Measurements from ENCODE around the gene SPTLC2.
"Not testable (repeated sequence)": the region's sequence is repeated elsewhere in the genome, so short reads cannot be mapped to it uniquely, and the experiment has no call there.

The SPTLC2 gene

DNA sequence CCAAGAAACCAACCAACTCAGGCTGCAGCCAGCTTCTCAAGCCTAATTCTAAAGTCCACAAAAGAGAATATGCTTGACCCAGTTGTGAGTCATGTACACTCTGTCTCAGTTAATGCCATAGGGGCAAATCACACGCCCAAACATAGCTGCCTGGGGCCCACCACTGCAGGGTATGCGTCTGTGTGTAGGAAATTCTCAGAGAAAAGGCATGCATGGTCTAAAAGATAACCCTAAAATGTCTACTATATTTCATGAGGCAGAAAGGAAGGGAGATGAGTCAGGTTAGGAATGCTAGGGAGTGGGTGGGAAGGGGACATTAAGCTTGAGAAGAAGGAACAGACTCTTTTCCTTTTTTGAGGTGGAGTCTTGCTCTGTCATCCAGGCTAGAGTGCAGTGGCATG lies 22.3 kb upstream of the SPTLC2 start:
- TF ChIP-seq, protein P1, sequence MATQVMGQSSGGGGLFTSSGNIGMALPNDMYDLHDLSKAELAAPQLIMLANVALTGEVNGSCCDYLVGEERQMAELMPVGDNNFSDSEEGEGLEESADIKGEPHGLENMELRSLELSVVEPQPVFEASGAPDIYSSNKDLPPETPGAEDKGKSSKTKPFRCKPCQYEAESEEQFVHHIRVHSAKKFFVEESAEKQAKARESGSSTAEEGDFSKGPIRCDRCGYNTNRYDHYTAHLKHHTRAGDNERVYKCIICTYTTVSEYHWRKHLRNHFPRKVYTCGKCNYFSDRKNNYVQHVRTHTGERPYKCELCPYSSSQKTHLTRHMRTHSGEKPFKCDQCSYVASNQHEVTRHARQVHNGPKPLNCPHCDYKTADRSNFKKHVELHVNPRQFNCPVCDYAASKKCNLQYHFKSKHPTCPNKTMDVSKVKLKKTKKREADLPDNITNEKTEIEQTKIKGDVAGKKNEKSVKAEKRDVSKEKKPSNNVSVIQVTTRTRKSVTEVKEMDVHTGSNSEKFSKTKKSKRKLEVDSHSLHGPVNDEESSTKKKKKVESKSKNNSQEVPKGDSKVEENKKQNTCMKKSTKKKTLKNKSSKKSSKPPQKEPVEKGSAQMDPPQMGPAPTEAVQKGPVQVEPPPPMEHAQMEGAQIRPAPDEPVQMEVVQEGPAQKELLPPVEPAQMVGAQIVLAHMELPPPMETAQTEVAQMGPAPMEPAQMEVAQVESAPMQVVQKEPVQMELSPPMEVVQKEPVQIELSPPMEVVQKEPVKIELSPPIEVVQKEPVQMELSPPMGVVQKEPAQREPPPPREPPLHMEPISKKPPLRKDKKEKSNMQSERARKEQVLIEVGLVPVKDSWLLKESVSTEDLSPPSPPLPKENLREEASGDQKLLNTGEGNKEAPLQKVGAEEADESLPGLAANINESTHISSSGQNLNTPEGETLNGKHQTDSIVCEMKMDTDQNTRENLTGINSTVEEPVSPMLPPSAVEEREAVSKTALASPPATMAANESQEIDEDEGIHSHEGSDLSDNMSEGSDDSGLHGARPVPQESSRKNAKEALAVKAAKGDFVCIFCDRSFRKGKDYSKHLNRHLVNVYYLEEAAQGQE (IDR thresholded peaks at IDR 0.05; ENCODE audit: insufficient replicate concordance, low read depth): no peak
- TF ChIP-seq GABPA (IDR thresholded peaks at IDR 0.05; ENCODE audit: low read depth) (no peak), POLR2AphosphoS5 (IDR thresholded peaks at IDR 0.05; ENCODE audit: low read depth) (no peak), SPI1 (IDR thresholded peaks at IDR 0.05; ENCODE audit: borderline replicate concordance, low read depth) (no peak), CTCF (IDR thresholded peaks at IDR 0.05; ENCODE audit: insufficient read depth, low read length) (no peak)
- DNase-seq (ENCODE audit: low read depth in 1 of 2, low spot score in 1 of 2): no peak
- Histone ChIP-seq H3K27me3 (ENCODE audit: insufficient read depth, poor library complexity, severe bottlenecking) (no peaks in the 10 kb centered on the region), H3K27ac (replicated peaks) (no peak overlapping the region), H3K4me3 (replicated peaks; ENCODE audit: insufficient read depth, low read length) (no peak overlapping the region)

DNA sequence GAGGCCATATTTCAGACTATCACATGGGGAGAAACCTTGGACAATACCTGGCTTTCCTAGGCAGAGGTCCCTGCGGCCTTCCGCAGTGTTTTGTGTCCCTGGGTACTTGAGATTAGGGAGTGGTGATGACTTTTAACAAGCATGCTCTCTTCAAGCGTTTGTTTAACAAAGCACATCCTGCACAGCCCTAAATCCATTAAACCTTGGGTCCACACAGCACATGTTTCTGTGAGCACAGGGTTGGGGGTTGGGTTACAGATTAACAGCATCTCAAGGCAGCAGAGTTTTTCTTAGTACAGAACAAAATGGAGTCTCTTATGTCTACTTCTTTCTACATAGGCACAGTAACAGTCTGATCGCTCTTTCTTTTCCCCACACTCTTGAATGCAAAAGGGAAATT lies 19.4 kb upstream of the SPTLC2 start:
- not testable (repeated sequence) for DNase-seq (ENCODE audit: low read depth in 1 of 2, low spot score in 1 of 2); H3K27me3 ChIP-seq (ENCODE audit: insufficient read depth, poor library complexity, severe bottlenecking); H3K4me3 ChIP-seq (replicated peaks; ENCODE audit: insufficient read depth, low read length); H3K27ac ChIP-seq (replicated peaks)

DNA sequence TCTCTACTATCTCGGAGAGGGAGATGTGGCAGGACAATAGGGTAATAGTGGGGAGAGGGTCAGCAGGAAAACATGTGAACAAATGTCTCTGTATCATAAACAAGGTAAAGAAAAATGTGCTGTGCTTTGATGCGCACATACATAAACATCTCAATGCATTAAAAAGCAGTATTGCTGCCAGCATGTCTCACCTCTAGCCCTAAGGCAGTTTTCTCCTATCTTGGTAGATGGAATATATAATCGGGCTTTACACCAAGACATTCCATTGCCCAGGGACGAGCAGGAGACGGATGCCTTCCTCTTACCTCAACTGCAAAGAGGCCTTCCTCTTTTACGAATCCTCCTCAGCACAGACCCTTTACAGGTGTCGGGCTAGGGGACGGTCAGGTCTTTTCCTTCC lies 19.0 kb upstream of the SPTLC2 start:
- H3K27ac ChIP-seq (replicated peaks); DNase-seq (ENCODE audit: low read depth in 1 of 2, low spot score in 1 of 2); H3K4me3 ChIP-seq (replicated peaks; ENCODE audit: insufficient read depth, low read length); H3K27me3 ChIP-seq (ENCODE audit: insufficient read depth, poor library complexity, severe bottlenecking): not testable (repeated sequence)

- DNase-seq (ENCODE audit: low read depth in 1 of 2, low spot score in 1 of 2): no peak
- no peaks in the 10 kb centered on the region for H3K27me3 ChIP-seq (ENCODE audit: insufficient read depth, poor library complexity, severe bottlenecking)
- no peak overlapping the region for H3K4me3 ChIP-seq (replicated peaks; ENCODE audit: insufficient read depth, low read length)
- no peak overlapping the region for H3K27ac ChIP-seq (replicated peaks)
- TF ChIP-seq POLR2AphosphoS5 (IDR thresholded peaks at IDR 0.05; ENCODE audit: low read depth) (no peak), SPI1 (IDR thresholded peaks at IDR 0.05; ENCODE audit: borderline replicate concordance, low read depth) (no peak), GABPA (IDR thresholded peaks at IDR 0.05; ENCODE audit: low read depth) (no peak)
- TF ChIP-seq, protein P1 (IDR thresholded peaks at IDR 0.05; ENCODE audit: insufficient replicate concordance, low read depth): no peak
Measured at GRCh38 chr14:77630111-77630510, 13.7 kb upstream of the SPTLC2 start.

DNA sequence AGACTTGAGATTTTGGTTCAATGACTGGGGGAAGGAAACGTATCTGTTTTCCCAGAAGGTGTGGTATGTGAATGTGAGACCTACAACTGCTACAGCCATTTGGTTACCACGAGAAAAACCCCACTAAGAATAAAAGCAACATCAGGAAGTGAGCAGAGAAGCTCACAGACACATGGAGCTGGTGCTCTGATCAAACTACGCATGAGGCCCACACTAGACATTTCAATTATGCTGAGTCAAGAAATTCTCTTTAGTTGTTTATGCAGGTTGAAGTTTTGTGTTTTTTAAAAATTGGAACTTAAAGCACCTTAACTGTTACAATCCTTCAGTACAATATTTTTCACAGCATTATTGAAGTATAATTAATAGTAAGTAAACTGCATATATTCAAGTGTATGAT lies 8.9 kb upstream of the SPTLC2 start:
- no peak for DNase-seq (ENCODE audit: low read depth in 1 of 2, low spot score in 1 of 2)
- Histone ChIP-seq H3K27ac (replicated peaks) (no peak overlapping the region), H3K27me3 (ENCODE audit: insufficient read depth, poor library complexity, severe bottlenecking) (no peaks in the 10 kb centered on the region), H3K4me3 (replicated peaks; ENCODE audit: insufficient read depth, low read length) (no peak overlapping the region)
- no peak for TF ChIP-seq GABPA (IDR thresholded peaks at IDR 0.05; ENCODE audit: low read depth)
- TF ChIP-seq SPI1 (IDR thresholded peaks at IDR 0.05; ENCODE audit: borderline replicate concordance, low read depth): no peak
- no peak for TF ChIP-seq CTCF (IDR thresholded peaks at IDR 0.05; ENCODE audit: insufficient read depth, low read length)

Data from HL-60 (cell line).